Epithelial cell of esophagus (primary cell): Measurements from ENCODE around the gene HLA-DQB1.
"Not testable (repeated sequence)": the region's sequence is repeated elsewhere in the genome, so short reads cannot be mapped to it uniquely, and the experiment has no call there.

Source experiments
- DNase-seq: peaks from one replicate; pipeline ENCODE4 v3.0.0; 2010; ENCODE audit warnings: low read depth
- H3K4me3 ChIP-seq: 2 replicates; pipeline ENCODE4 v1.5.1; 2011; ENCODE audit warnings: mild to moderate bottlenecking, low read length, control low read depth
- TF ChIP-seq, protein P1 (sequence below): IDR thresholded peaks from 2 replicates; pipeline ENCODE4 v1.5.1; 2011; ENCODE audit warnings: low read depth, mild to moderate bottlenecking, low read length, control low read depth, inconsistent platforms; ENCODE audit not compliant: insufficient read depth; ENCODE audit errors: missing control alignments

HLA-DQB1 gene

DNA sequence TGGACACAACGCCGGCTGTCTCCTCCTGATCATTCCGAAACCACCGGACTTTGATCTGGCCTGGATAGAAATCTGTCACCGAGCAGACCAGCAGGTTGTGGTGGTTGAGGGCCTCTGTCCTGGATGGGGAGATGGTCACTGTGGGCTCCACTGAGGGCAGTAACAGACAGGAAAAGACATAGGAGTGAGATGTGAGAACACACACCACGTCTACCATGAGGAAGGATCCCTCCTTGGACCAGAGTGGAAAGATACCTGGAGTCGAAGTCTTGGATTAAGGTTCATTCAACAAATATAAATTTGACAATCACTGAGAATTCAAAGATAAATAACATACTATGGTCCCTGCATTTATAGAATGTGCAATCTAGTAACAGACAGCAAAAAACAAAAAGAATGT lies 4.4 kb downstream of the HLA-DQB1 start:
- no peak overlapping the region for H3K4me3 ChIP-seq
- TF ChIP-seq, protein P1, sequence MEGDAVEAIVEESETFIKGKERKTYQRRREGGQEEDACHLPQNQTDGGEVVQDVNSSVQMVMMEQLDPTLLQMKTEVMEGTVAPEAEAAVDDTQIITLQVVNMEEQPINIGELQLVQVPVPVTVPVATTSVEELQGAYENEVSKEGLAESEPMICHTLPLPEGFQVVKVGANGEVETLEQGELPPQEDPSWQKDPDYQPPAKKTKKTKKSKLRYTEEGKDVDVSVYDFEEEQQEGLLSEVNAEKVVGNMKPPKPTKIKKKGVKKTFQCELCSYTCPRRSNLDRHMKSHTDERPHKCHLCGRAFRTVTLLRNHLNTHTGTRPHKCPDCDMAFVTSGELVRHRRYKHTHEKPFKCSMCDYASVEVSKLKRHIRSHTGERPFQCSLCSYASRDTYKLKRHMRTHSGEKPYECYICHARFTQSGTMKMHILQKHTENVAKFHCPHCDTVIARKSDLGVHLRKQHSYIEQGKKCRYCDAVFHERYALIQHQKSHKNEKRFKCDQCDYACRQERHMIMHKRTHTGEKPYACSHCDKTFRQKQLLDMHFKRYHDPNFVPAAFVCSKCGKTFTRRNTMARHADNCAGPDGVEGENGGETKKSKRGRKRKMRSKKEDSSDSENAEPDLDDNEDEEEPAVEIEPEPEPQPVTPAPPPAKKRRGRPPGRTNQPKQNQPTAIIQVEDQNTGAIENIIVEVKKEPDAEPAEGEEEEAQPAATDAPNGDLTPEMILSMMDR = no peak
- no peak for DNase-seq

DNA sequence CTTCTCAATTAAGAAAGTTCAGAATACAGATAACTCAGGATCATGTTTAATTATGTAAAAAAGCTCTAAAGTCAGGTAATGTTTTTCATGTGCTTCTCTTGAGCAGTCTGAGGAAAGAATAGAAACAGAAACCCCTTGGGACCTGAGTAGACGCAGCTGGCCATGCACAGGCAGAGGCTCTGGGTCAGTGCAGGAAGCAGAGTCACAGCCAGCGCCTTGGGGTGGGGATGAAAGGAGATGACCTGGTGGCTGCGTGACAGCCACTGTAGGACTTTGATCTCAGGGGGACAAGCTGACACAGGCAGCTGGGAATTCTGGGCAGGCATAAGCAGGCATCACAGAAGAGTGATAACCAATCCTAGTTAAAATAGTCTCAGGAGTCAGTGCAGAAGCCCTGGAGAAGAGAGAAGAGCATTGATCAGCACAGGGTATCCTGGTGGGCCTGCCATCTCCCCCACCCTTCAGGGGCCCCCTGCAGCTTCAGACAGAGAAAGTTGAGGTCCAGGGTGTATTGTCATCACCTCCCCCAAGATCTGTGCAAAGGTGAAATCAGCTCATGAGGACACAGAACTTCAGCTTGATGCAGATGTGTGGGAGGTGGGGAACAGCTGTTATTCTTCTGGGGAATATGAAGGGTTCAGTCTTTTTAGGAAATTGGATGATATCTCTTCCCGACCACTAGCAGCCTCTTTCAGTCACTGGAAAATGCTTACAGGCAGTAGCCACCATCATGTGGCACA lies 6.4 kb downstream of the HLA-DQB1 start:
- H3K4me3 ChIP-seq = no peak overlapping the region
- DNase-seq = no peak
- TF ChIP-seq, protein P1 = no peak

DNA sequence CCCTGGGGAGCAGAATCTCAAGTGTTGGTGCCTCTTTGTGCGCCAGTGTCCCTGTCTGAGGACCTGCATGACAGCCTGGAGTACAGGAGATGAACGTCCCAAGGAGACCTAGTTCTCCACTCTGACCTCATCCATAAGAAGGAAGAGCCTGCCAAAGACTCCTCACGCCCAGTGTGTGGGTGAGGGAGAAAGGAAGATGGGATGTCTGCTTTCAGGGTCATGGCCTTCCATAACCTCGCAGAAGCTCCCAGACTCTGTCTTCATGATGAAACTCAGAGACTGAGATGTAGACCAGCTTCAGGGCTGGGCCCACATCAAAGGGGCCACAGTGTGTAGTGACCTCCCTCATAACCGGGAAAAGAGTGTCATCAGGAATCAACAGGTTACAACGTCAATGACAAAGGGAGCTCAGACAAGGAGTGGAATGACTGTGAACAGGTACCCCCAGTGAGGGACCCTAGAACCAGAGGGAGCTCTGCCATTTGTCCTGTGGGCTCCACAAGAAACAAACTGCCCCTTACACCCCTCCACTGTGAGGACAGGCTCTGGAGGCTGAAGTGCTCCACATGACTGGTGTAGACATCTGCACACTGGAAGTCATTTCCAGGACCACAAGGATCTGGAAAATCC lies 8.1 kb downstream of the HLA-DQB1 start:
- TF ChIP-seq, protein P1 = no peak
- H3K4me3 ChIP-seq = no peak overlapping the region
- DNase-seq = no peak

DNA sequence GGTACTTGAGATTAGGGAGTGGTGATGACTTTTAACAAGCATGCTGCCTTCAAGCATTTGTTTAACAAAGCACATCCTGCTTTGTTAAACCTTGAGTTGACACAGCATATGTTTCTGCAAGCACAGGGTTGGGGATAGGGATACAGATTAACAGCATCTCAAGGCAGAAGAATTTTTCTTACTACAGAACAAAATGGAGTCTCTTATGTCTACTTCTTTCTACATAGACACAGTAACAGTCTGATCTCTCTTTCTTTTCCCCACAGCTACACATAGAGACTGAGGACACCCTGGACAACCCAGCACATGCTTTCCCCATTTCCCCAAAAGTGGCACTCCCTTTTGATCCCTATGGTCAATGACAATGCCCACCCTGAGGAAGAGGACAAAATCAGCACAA lies 8.6 kb downstream of the HLA-DQB1 start:
- DNase-seq, H3K4me3 ChIP-seq: not testable (repeated sequence)

DNA sequence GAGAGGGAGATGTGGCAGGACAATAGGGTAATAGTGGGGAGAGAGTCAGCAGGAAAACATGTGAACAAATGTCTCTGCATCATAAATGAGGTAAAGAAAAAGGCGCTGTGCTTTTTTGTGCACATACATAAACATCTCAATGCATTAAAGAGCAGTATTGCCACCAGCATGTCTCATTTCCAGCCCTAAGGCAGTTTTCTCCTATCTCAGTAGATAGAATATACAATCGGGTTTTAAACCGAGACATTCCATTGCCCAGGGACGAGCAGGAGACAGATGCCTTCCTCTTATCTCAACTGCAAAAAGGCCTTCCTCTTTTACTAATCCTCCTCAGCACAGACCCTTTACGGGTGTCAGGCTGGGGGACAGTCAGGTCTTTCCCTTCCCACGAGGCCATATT lies 9.1 kb downstream of the HLA-DQB1 start:
- not testable (repeated sequence) for H3K4me3 ChIP-seq, DNase-seq

DNA sequence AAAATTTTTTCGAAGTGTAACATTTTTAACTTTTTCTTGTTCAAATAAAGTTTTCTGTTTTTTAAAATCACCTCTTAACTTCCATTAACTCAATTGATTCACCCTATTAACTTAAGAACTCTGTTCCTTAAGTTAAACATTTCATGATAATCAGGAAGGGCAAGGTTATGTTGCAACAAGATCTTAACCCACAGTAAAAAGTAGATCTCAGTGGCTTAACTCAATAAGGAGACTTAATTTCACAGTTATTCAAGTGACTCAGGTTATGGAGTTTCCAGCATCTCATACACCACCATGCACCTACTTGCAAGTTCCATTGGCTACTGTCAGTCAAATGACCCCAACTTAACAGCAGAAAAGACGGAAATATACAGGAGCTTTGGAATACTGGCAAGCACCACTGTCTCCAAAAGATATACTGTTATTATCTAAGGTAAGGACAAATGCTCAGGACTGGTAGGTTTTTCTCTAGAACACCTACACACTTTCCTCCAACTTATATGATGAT lies 11.2 kb downstream of the HLA-DQB1 start:
- no peak for DNase-seq
- TF ChIP-seq, protein P1 = no peak
- H3K4me3 ChIP-seq = no peak overlapping the region

DNA sequence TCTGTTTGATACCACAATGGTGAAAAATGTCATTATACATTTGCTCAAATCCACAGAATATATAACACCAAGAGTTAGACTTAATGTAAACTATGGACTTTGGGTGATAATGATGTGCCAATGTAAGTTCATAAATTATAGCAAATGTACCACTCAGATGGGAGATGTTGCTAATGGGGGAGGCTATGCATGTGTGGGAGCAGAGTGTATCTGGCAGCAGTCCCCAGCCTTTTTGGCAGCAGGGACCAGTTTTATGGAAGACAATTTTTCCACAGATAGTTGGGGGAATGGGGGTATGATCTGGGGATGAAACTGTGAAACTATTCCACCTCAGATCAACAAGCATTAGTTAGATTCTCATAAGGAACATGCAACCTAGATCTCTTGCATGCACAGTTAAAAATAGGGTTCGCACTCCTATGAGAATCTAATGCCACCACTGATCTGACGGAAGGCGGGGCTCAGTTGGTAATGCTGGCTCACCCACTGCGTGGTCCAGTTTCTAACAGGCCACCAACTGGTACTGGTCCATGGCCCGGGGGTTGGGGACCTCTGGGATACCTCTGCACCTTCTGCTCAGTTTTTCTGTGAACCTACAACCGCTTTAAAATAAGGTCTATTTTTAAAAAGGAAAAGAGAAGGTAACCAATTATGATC lies 21.3 kb downstream of the HLA-DQB1 start:
- DNase-seq = no peak
- H3K4me3 ChIP-seq = no peak overlapping the region
- TF ChIP-seq, protein P1 = no peak
